DMS153 (cell line): Measurements from ENCODE around the gene FJX1.
"Not testable (repeated sequence)": the region's sequence is repeated elsewhere in the genome, so short reads cannot be mapped to it uniquely, and the experiment has no call there.

ENCODE experiments used
- DNase-seq: peaks from one replicate; lab custom pipeline; 2025; lab: John Stamatoyannopoulos, UW

The FJX1 gene

GRCh38 chr11:35668350-35668749 lies 50.1 kb downstream of the FJX1 start:
- DNase-seq: not testable (repeated sequence)
